Stimulated activated naive CD4-positive, alpha-beta T cell (primary cell): Measurements from ENCODE around the gene DRD2.

Experiments used
- DNase-seq, 6 experiments: peaks; one replicate each; lab custom pipeline; 2025; lab: John Stamatoyannopoulos, UW

Gene DRD2

DNA sequence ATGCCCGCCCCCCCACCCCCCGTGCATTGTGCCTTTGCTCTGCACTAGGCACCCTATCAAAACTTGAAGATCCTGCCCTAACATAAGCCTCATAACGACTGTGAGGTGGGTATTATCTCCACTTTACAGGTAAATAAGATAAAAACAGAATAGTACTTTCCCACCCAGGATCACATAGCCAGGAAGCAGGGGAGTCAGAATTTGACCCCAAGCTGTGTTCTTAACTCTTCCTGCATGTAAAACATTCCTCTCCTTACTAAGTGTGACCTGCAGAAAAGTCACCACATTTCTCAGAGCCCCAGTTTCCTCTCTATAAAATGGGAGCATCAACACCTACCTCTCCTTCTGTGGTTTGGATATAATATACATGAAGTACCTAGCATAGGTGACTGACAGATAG lies 105.8 kb downstream of the DRD2 start:
- DNase-seq = no peak

DNA sequence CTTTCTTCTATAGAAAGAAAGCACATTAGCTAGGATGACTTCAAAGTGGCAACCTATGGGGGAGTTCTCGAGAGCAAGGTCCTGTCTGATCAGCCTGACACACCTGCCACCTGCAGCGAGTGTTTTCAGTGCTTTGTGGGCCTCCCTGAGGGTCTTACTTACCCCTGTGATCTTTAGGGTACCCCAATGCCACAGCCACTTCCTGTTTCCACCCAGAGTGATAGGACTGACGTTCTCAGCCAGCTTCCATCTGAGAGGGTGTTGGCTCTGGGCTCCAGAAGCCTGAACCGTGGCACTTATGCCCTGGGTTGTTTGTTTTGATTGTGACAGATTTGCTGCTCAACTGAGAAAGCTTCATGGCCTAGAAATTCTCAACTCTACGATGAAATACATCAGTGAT lies 109.3 kb downstream of the DRD2 start:
- peak in 3 of 6 experiments; percentile 23 to 37 (median 29) for DNase-seq

DNA sequence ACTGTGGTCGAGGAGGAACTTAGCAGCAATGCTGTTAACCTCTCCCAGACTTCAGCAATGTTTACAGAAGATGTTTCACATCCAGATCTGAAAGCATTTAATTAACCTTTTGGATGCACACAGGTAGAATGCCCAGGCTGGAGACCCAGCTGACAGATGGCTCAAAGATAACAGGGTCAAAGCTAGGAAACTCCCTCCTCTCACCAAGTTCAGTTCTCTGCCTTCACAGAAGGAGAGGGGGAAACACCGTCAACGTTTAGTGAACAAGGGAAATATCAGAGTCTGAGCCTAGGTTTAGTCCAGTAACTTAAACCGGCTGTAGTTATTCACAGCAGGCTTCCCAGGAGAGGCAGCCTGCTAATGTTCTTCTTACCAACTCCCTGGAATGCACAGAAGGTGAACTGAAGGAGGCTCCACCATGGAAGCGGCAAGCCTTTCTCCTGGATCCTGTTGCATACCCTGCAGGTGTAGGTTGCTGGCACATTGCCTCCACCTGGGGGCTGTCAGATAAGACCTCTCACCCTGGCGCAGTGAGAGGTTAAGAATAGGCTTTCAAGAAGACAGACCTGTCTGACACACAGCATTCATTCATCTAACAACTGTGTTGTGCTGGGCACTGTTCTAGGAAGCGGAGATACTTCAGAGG lies 111.1 kb downstream of the DRD2 start:
- no peak for DNase-seq

DNA sequence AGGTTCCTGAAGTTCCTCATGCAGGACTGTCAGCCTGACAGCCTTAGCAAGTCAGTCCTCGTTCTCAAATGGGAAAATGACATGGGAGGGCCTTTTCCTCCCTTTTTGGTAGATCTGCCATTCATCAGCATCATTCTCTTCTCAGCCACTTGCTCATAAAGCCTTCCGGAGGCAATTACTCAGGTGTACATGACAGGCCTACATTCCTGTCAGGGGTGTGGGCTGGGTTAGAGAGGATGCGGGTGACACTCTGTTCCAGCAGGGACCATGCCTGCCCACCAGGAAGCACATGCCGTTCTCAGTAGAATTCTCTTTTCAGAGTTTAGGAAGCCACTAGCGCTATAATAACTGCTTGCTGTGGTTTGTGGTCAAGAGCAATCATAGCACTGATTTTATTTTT lies 111.8 kb downstream of the DRD2 start:
- DNase-seq = no peak
